Stimulated activated CD8-positive, alpha-beta memory T cell treated with anti-CD3 and anti-CD28 coated beads, Interleukin-2, amount 100 ng/mL, for 48 hours (primary cell): ENCODE results near the gene ZBTB16.

Experiments
- DNase-seq, 2 donors: peaks; one replicate each; pipeline ENCODE4 v3.0.0-alpha.2; 2020; ENCODE audit warnings: low read depth in 2 of 2

ZBTB16 gene

GRCh38 chr11:114059278-114059983 is at the start of gene ZBTB16:
ZBTB16 (plus strand) TSS chr11:114059711; CDS start chr11:114063301, 3,590 bp downstream.
- DNase-seq: peak in 1 of 2 donors; percentile 33

DNA sequence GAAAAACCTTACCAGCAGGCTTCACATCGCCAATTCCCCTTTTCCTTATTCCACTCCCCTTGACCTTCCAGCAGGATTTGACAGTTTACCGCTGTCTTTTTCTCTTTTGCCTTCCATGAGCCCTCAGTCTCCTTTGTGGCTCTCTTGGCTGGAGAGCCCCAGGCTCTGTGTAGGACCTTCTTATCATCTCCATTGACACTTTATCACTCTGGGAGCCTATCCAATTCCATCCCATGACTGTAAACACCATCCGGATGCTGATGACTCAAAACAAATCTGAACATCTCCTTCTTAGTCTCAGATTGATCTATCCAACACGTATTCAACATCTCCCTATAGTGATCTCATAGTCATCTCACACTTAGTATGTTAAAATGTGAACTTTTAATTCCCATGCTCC is 48.6 kb upstream of the ZBTB16 start:
- no peak for DNase-seq

- no peak for DNase-seq
Measured at GRCh38 chr11:114011443-114011842, 48.1 kb upstream of the ZBTB16 start.

GRCh38 chr11:114015117-114015516 is 44.4 kb upstream of the ZBTB16 start:
- DNase-seq: no peak

GRCh38 chr11:114016986-114017385 is 42.5 kb upstream of the ZBTB16 start:
- DNase-seq: no peak

GRCh38 chr11:114017723-114018122 is 41.8 kb upstream of the ZBTB16 start:
- no peak for DNase-seq

- no peak for DNase-seq
Measured at GRCh38 chr11:114019046-114019445, 40.5 kb upstream of the ZBTB16 start.

- DNase-seq: no peak
Measured at GRCh38 chr11:114019574-114019973, 39.9 kb upstream of the ZBTB16 start.

DNA sequence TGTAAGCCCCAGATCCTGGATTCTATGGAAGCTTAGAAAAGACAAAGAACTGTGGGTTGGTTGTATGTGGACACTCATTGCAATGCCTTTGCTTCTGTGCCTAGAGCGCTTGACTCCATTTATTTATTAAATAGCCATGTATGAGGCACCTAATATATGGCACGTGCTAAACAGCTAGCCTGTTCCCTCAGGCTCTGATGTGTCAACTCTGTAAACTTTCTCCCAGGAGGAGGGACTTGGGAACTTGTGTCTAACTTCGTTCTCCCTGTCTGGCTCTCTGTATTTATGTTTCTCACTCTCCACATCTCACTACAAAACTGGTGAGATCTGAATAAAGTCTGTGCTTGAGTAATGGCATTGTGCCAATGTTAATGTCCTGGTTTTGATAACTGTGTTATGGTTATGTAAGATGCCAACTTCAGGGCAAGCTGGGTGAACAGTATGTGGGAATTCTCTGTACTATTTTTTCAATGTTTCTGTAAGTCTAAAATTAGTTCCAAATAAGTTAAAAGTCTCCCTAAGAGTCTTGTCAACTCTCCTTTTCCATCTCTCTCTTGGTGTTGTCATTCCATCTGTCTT is 34.1 kb upstream of the ZBTB16 start:
- no peak for DNase-seq

GRCh38 chr11:114026355-114026754 is 33.2 kb upstream of the ZBTB16 start:
- DNase-seq: peak in 1 of 2 donors; percentile 3

- DNase-seq: no peak
Measured at GRCh38 chr11:114027391-114027790, 32.1 kb upstream of the ZBTB16 start.

- no peak for DNase-seq
Measured at GRCh38 chr11:114027926-114028325, 31.6 kb upstream of the ZBTB16 start.

DNA sequence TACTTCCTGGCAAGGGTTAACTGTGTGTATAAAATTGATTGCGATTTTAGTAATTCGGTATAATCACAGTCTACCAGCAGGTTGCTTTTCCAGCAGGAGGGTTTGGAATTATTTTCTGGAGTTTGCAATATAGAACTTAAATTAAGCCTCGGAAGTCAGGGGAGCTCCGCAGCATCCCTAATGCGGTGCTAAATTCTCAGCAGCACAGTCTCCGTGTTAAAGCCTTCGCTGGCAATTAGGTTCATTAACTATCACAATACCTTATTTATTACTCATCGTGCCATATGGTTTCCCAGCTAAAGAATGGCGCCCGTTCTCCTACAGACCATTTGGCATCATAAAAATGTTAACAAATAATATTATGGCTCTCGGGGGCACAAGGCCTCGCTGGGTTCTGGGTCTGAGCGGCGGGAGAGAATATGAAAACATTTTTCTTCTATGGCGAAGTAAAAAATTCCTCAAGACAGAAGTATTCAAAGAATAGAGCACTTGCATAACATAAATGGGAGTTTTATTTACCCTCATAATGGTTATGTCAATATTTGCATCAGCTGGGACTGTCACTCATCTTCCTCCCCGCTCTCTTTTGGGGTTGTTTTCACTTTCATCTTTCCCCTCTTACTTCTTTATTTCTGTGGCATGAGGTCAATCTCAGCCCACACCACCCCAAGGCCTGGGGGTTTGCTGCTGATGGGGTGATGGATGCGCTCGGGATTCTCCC is 28.1 kb upstream of the ZBTB16 start:
- no peak for DNase-seq

GRCh38 chr11:114031967-114032320 is 27.6 kb upstream of the ZBTB16 start:
- DNase-seq: no peak

DNA sequence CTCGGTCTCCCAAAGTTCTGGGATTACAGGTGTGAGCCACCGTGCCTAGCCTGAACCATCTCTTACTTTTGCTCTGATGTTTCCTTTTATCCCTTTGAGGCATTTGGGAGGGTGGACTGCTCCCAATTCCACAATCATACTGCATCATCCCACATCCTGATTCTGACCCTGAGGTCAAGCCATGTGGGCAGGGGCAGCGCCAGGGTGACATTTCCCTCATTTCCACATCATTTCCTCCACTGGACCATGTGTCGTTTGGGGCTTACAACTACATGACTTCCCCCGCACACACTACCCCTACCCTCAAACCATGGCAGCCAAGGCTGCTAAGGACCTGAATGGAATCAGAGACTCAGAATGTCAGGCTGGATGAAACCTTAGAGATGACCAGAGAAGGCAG is 26.4 kb upstream of the ZBTB16 start:
- DNase-seq: no peak

DNA sequence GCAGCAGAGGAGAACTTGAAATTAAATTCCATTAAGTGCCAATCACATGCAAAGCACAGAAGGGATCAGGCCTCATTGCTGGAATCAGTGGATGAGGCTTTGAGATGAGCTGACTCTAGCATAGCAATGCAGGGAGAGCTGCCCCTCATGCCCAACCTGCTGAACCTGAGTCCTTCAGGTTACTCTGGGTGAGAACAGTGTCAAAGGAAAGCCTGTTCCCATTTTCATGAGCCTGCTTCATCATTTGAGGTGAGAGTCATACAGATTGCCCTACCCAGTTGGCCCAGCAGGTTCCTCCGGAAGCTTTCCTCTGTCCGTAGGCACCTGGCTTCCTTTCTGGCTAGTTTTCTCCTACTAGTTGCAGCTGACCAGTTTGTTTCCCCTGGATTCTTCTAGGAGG is 25.9 kb upstream of the ZBTB16 start:
- DNase-seq: no peak

DNA sequence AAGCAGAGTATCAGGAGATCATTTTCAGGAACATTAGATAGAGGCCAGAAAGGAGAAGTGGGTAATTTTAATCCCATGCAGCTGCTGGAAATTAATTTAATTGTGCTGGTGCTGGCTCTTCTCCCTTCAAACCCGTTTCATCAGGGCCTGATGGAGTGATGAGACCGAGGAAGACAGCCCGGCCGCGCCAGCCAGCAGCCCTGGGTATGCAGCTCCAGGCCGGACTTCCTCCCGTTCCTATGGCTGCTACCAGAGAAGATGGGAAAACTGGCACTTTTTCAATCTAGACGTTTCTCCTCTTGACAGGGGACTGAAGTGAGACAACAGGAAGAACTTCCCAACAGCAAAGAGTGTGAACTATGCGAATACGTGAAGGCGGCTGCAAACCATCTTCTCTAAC is 24.6 kb upstream of the ZBTB16 start:
- no peak for DNase-seq

GRCh38 chr11:114036147-114036811 is 23.2 kb upstream of the ZBTB16 start:
- DNase-seq: peak; percentile 28 to 36

DNA sequence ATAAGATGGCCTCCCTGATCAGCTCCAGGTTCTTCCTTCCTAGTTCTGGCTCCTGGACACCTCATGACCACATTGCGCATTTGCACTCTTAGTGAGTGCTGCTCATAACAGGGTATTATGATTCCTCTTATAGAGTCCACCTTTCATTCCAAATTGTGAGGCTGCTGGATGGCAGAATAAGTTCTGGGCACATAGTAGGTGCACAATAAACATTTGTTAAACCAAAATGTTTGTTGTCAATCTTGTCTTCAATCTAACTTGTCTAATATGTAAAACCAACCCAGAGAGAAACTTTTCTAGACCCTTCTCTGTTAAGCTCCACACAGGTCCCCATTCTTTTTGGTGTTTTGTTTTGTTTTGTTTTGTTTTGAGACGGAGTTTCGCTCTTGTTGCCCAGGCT is 22.6 kb upstream of the ZBTB16 start:
- no peak for DNase-seq

DNA sequence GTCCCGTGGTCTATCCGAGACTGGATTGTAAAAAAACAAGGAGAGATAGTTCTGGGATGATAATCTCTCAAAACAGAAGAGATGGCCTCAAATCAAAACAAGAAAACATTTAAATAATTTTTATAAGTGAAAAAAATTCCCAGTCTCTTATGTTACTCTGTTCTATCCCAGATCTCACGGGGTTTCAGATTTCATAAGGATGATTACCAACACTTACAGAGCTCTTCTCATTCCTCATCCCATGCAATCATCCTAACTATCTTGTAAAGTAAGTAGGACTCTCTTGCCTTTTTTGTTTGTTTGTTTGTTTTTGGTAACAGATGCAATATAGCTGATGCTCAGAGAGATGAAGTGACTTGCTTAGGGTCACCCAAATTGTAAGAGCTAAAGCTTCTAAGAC is 20.0 kb upstream of the ZBTB16 start:
- DNase-seq: no peak

- no peak for DNase-seq
Measured at GRCh38 chr11:114040706-114041211, 18.8 kb upstream of the ZBTB16 start.

- DNase-seq: no peak
Measured at GRCh38 chr11:114042234-114042633, 17.3 kb upstream of the ZBTB16 start.
